ENCODE results near the gene DCLRE1C. TPM values are rescaled to one million over a fixed set of nuclear protein-coding genes. Genes with fewer than 3 reads are reported as not detected.

Gene DCLRE1C
- total and polyA plus RNA-seq, 3 donors from 2014 or later = 2.2 to 5.1 (median 4.6) TPM

DNA sequence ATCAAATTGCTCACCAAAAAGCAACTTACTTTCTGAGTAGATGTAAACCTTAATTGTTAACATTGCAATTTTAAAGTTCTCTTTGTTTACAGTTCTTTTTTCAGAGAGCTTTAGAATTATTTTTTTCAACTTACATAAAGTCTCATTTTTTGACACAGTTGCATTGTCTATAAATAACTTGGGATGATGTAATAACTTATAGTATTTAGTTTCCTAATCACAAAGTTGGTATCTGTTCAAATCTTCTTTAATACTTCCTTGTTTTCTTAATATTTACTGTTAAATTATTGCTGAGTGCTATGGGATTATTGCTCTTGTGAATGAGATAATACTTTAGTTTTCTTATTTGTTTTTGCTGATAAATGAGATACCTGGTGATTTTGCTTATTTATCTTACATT is 94.1 kb downstream of the DCLRE1C start:
- H3K4me3 ChIP-seq = no peak overlapping the region
- DNase-seq = no peak
- H3K9me3 ChIP-seq = no peaks in the 10 kb centered on the region
- no peaks in the 10 kb centered on the region for H3K4me1 ChIP-seq
- intact Hi-C loops (cut with DNase I; ENCODE audit: low total_unique reads) = no loop called here
- no peaks in the 10 kb centered on the region for H3K27me3 ChIP-seq
- H3K27ac ChIP-seq = no peak overlapping the region
- no peak for TF ChIP-seq POLR2A (IDR thresholded peaks at IDR 0.05)
- TF ChIP-seq, protein P1, sequence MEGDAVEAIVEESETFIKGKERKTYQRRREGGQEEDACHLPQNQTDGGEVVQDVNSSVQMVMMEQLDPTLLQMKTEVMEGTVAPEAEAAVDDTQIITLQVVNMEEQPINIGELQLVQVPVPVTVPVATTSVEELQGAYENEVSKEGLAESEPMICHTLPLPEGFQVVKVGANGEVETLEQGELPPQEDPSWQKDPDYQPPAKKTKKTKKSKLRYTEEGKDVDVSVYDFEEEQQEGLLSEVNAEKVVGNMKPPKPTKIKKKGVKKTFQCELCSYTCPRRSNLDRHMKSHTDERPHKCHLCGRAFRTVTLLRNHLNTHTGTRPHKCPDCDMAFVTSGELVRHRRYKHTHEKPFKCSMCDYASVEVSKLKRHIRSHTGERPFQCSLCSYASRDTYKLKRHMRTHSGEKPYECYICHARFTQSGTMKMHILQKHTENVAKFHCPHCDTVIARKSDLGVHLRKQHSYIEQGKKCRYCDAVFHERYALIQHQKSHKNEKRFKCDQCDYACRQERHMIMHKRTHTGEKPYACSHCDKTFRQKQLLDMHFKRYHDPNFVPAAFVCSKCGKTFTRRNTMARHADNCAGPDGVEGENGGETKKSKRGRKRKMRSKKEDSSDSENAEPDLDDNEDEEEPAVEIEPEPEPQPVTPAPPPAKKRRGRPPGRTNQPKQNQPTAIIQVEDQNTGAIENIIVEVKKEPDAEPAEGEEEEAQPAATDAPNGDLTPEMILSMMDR (IDR thresholded peaks at IDR 0.05) = no peak
- H3K36me3 ChIP-seq (ENCODE audit: low read depth, missing control alignments) = no peaks in the 10 kb centered on the region

DNA sequence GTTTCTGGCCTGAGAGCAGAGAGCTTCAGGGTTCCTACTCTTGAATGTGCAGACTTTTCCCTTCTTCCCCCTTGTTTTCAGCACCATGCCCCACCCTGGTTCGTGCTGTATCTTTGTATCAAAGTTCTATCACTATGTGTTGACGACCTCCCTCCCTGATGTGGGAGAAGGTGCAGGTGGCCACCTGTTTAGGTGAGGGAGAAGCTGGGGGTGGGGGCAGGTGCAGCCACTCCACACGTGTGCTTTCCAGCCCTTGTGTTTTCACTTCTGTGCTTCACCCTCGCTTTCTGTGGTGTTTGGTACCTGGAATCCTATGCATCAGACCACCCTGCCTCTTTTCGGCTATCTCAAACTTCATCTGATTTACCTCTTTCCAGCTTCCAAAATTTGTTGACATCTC is 94.9 kb downstream of the DCLRE1C start:
- intact Hi-C loops (cut with DNase I; ENCODE audit: low total_unique reads) = no loop called here

DNA sequence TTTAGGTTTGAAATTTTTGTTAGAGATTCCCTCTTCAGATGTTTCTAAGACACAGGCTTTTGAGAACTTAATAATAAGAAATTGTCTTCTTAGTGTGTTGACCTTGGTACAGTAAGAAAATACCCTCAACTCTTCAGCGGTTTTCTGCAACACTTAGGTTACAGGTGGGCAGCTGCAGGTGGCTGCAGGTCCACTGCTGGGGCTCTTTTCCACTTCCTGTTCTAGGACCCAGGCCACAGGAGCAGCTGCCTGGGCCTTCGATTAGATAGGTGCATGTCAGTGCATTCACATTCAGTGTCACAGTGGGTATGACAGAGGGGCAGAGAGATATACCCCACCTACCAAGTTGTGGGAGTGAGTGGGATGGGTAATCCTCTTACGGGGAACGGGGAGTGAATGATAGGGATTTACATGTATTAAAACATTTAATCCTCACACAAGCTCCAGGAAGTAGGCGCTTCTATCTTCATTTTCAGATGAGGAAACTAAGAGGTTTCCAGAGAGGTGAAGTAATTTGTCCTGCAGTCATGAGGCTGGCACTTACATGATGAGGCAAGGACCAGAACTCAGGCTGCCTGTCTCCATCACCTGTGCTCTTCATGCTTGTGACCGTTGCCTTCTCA is 95.4 kb downstream of the DCLRE1C start:
- H3K4me3 ChIP-seq = no peak overlapping the region
- no peaks in the 10 kb centered on the region for H3K9me3 ChIP-seq
- no peak overlapping the region for H3K27ac ChIP-seq
- no peaks in the 10 kb centered on the region for H3K36me3 ChIP-seq (ENCODE audit: low read depth, missing control alignments)
- no peak for DNase-seq
- no peaks in the 10 kb centered on the region for H3K4me1 ChIP-seq
- WGBS, 2 donors = 90 to 95% methylated on average over 6 of the region's 6 CpGs
- H3K27me3 ChIP-seq = no peaks in the 10 kb centered on the region
- TF ChIP-seq, protein P1 (IDR thresholded peaks at IDR 0.05) = no peak
- TF ChIP-seq POLR2A (IDR thresholded peaks at IDR 0.05) = no peak
- intact Hi-C loops (cut with DNase I; ENCODE audit: low total_unique reads) = no loop called here

More for the DNA sequence above, 94.9 kb downstream of the DCLRE1C start:
- 90 to 93% methylated on average over 4 to 5 of the region's 5 CpGs for WGBS, 2 donors
- Histone ChIP-seq H3K4me3 (no peak overlapping the region), H3K27me3 (no peaks in the 10 kb centered on the region), H3K9me3 (no peaks in the 10 kb centered on the region), H3K27ac (no peak overlapping the region), H3K36me3 (ENCODE audit: low read depth, missing control alignments) (no peaks in the 10 kb centered on the region), H3K4me1 (no peaks in the 10 kb centered on the region)
- DNase-seq = no peak
- TF ChIP-seq, protein P1 (IDR thresholded peaks at IDR 0.05) = no peak
- no peak for TF ChIP-seq POLR2A (IDR thresholded peaks at IDR 0.05)

DNA sequence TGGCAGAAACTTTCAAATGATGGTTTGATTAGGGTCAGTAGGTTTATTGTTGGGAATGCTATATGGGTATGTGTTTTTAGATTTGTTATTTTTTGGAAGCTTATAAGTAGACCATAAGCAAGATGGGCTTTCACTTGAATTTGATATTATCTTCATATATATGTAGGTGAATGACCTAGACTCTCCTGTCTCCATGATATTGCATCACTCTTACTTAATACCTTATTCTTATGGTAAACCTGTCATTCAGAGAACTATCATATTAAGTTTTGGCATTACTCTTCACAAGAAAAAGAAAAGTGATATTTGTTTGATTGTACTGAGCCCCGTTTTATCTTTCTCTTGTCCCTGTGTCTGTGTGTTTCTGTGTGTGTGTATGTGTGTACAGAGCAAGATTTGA is 98.4 kb downstream of the DCLRE1C start:
- no peaks in the 10 kb centered on the region for H3K36me3 ChIP-seq (ENCODE audit: low read depth, missing control alignments)
- no peak overlapping the region for H3K27ac ChIP-seq
- no peaks in the 10 kb centered on the region for H3K9me3 ChIP-seq
- TF ChIP-seq, protein P1 (IDR thresholded peaks at IDR 0.05) = no peak
- TF ChIP-seq POLR2A (IDR thresholded peaks at IDR 0.05) = no peak
- DNase-seq = no peak
- intact Hi-C loops (cut with DNase I; ENCODE audit: low total_unique reads) = no loop called here
- no peaks in the 10 kb centered on the region for H3K4me1 ChIP-seq
- 85 to 95% methylated on average over 1 of the region's 1 CpG for WGBS, 2 donors
- no peaks in the 10 kb centered on the region for H3K27me3 ChIP-seq
- no peak overlapping the region for H3K4me3 ChIP-seq

DNA sequence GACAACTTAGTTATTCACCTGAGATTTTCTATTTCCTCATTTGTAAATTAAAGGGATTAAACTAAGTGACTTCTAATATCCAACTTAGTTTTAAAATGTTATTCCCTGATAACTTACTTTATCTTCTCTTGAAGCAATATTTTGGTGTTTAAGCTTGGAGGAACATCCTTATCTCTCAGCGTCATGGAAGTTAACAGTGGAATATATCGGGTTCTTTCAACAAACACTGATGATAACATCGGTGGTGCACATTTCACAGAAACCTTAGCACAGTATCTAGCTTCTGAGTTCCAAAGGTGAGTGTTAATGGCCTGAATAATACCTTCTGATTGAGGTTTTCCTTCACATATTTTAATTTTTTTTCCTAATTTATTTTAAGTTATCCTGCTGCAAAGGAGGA is 101.7 kb downstream of the DCLRE1C start:
- no peak for DNase-seq
- Histone ChIP-seq H3K4me3 (no peak overlapping the region), H3K36me3 (ENCODE audit: low read depth, missing control alignments) (no peaks in the 10 kb centered on the region), H3K9me3 (no peaks in the 10 kb centered on the region), H3K4me1 (no peaks in the 10 kb centered on the region), H3K27ac (no peak overlapping the region), H3K27me3 (no peaks in the 10 kb centered on the region)
- TF ChIP-seq, protein P1 (IDR thresholded peaks at IDR 0.05) = no peak
- TF ChIP-seq POLR2A (IDR thresholded peaks at IDR 0.05) = no peak
- intact Hi-C loops (cut with DNase I; ENCODE audit: low total_unique reads) = no loop called here
- 84 to 92% methylated on average over 3 of the region's 3 CpGs for WGBS, 2 donors

All from testis (tissue), 3 donors.